Ureter (tissue), 1 donor: Measurements from ENCODE around the gene DLEC1. TPM values are rescaled to one million over a fixed set of nuclear protein-coding genes. Genes with fewer than 3 reads are reported as not detected.

Experiments used
- DNase-seq: peaks from one replicate; pipeline ENCODE4 v3.0.0-alpha.2; 2020; ENCODE audit warnings: low spot score
- total RNA-seq: library from RNA; stranded (reverse); gene quantifications from one replicate; pipeline ENCODE4 v1.2.4, GENCODE V29; 2023
- donor health status: DM: yes; HTN: yes; CAD: no.

Gene DLEC1, protein sequence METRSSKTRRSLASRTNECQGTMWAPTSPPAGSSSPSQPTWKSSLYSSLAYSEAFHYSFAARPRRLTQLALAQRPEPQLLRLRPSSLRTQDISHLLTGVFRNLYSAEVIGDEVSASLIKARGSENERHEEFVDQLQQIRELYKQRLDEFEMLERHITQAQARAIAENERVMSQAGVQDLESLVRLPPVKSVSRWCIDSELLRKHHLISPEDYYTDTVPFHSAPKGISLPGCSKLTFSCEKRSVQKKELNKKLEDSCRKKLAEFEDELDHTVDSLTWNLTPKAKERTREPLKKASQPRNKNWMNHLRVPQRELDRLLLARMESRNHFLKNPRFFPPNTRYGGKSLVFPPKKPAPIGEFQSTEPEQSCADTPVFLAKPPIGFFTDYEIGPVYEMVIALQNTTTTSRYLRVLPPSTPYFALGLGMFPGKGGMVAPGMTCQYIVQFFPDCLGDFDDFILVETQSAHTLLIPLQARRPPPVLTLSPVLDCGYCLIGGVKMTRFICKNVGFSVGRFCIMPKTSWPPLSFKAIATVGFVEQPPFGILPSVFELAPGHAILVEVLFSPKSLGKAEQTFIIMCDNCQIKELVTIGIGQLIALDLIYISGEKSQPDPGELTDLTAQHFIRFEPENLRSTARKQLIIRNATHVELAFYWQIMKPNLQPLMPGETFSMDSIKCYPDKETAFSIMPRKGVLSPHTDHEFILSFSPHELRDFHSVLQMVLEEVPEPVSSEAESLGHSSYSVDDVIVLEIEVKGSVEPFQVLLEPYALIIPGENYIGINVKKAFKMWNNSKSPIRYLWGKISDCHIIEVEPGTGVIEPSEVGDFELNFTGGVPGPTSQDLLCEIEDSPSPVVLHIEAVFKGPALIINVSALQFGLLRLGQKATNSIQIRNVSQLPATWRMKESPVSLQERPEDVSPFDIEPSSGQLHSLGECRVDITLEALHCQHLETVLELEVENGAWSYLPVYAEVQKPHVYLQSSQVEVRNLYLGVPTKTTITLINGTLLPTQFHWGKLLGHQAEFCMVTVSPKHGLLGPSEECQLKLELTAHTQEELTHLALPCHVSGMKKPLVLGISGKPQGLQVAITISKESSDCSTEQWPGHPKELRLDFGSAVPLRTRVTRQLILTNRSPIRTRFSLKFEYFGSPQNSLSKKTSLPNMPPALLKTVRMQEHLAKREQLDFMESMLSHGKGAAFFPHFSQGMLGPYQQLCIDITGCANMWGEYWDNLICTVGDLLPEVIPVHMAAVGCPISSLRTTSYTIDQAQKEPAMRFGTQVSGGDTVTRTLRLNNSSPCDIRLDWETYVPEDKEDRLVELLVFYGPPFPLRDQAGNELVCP (N-terminal part only)
- total RNA-seq: 5.6 TPM

DNA sequence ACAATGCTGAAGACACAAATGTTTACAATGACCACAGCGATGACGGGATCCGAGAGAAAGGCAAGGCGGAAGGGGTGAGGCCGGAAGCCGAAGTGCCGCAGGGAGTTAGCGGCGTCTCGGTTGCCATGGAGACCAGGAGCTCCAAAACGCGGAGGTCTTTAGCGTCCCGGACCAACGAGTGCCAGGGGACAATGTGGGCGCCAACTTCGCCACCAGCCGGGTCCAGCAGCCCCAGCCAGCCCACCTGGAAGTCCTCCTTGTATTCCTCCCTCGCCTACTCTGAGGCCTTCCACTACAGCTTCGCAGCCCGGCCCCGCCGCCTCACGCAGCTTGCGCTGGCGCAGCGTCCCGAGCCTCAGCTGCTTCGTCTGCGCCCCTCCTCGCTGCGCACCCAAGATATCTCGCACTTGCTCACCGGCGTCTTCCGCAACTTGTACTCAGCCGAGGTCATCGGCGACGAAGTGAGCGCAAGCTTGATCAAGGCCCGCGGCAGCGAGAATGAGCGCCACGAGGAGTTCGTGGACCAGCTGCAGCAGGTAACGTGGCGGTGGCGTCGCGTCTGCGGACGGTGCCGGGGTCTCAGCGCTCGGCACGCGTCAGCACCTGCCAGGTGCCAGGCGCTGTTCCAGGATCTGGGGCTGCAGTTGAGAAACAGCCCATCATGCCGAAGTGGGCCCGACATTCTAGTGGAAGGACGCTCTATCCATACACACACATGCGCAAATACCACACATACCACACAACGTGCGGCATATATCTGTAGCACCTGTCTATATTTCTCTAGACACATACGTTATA lies at the start of gene DLEC1:
Gene DLEC1 (plus strand): TSS at position 108 of the 798 bp plus-strand sequence. CDS start 18 bp downstream, at position 126.
- DNase-seq: peak; percentile 87

DNA sequence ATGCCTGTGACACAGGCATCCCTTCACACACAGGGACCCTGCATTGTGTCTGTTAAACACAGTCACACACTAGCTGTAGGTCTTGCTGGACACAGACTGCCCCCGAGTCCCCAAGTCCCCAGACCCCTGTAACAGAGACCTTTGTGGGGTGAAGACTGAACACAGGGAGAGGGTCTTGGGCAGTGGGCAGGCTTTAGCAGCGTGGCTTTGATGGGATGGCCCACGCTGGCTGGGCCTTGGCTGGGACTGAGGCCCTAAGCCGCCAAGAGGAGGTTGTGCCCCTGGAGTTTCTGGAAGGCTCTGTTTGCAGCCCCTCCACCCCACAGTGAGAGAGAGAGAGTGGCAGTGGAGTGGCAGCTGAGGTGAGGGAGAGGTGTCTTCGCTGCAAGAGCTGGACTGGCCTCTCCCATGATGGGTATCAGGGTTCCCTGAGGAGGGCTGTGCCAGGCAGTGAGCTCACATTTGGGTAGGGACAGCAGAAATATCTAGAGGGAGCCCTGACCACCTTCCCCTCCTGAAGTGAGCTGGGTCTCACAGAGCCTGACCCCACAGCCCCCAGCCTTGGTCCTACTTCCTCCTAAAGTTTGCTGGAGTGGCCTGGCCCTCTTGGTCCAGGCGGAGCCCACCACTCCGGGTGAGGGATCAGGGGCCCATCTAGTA lies 49.1 kb upstream of the DLEC1 start:
- peak; percentile 39 for DNase-seq

GRCh38 chr3:37990527-37990926 lies 48.5 kb upstream of the DLEC1 start, which contains the start of gene VILL:
VILL (plus strand) TSS chr3:37990786; CDS start chr3:37993673, 2,887 bp downstream.
- DNase-seq: peak; percentile 73

DNA sequence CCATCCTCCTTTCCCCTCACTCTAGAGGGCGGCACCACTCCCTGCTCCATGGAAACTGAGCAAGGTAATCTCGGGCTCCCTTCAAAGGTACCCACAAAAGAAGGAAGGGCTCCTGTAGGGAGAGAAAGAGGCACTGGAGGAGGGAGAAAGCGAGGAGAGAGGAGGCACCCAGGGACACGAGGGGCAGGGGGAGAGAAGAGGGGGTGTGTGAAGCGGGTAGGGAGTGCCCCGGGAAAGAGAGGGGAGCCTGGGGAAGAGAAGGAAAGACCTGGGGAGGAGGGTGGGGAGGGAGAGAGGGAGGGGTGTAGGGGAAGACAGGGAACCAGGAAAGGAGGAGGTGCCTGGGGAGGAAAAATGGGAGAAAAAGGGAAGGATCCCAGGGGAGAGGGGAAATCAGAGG lies 47.9 kb upstream of the DLEC1 start:
- no peak for DNase-seq

- DNase-seq: no peak
These were observed 47.2 kb upstream of the DLEC1 start for GRCh38 chr3:37991823-37992222.

- no peak for DNase-seq
These were observed 46.5 kb upstream of the DLEC1 start for GRCh38 chr3:37992271-37993066.

GRCh38 chr3:37993067-37993455 lies 45.9 kb upstream of the DLEC1 start:
- DNase-seq: no peak

GRCh38 chr3:37993460-37993819 lies 45.6 kb upstream of the DLEC1 start:
- no peak for DNase-seq

DNA sequence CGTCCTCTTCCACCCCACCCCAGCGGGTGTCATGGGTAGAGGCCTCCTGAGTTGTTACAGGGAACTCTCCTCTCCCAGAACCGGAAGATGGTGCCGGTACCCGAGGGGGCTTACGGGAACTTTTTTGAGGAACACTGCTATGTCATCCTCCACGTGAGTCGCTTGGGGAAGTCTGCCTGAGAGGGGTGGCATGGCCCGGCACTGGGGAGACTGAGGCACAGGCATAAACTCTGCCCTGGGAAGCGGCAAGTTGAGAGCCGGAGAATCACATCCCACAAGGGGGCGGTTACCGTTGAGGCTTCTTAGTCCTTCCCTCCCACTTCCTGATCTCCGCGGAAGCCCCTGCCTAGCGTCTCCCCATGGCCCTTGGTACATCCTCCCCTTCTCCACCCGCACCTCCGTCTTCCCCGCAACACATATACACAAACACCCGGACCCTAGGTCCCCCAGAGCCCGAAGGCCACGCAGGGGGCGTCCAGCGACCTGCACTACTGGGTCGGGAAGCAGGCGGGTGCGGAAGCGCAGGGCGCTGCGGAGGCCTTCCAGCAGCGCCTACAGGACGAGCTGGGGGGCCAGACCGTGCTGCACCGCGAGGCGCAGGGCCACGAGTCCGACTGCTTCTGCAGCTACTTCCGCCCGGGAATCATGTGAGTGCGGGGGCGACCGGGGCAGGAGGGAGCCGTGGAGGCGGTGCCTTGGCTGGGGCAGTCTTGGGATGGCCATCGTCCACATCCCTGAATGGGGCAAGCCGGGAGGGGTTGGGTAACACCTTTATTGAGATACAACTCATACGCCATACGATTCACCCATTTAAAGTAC lies 45.0 kb upstream of the DLEC1 start:
- DNase-seq: peak; percentile 86

- DNase-seq: no peak
These were observed 44.4 kb upstream of the DLEC1 start for GRCh38 chr3:37994639-37994972.

GRCh38 chr3:37995652-37996641 lies 43.1 kb upstream of the DLEC1 start:
- DNase-seq: no peak

DNA sequence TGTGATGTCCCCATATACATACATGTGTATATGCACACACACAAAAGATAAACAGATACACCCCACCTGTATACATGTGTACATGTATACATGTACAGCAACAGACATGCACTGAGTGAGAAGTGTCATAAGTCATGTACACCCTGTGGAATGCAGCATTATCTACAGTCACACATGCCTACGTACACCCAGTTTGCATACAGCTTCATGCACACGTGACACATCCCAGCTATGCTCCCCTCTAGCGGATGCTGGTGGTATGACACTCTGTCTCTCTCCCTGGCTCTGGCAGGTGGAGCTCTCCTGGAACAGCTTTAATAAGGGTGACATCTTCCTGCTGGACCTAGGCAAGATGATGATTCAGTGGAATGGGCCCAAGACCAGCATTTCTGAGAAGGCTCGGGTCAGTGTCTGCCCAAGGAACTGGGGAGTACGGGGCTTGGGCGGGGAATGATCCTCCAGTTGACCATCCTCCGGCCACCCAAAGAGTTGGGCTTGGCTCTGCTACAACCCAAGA lies 42.2 kb upstream of the DLEC1 start:
- DNase-seq: peak; percentile 87

DNA sequence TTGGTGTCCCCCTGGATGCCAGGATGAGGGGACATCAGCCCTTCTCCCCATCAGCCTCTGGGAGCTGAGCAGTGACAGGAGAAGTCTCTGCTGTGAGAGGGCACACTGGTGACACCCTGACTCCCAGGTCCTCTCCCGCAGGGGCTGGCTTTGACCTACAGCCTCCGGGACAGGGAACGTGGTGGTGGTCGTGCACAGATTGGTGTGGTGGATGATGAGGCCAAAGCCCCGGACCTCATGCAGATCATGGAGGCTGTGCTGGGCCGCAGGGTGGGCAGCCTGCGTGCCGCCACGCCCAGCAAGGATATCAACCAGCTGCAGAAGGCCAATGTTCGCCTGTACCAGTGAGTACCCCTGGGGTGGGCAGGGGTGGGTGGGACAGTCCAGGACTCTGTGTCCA lies 41.7 kb upstream of the DLEC1 start:
- no peak for DNase-seq

GRCh38 chr3:37997791-37998370 lies 41.1 kb upstream of the DLEC1 start:
- DNase-seq: peak; percentile 52

GRCh38 chr3:37999836-38000235 lies 39.2 kb upstream of the DLEC1 start:
- no peak for DNase-seq

- no peak for DNase-seq
These were observed 38.6 kb upstream of the DLEC1 start for GRCh38 chr3:38000242-38000916.
